ENCODE data around the gene CCDC63. TPM values are rescaled to one million over a fixed set of nuclear protein-coding genes. Genes with fewer than 3 reads are reported as not detected.
A peak's percentile ranks its signal among the peaks of the same experiment; 100 is the strongest.

Gene CCDC63
- total and polyA plus RNA-seq, 2 of the 13 experiments (the other 11 are each of a cell fraction or from before 2014, with no cell fraction given): not detected

GRCh38 chr12:110826592-110827200, 20.1 kb upstream of the CCDC63 start (continued):
- no peak for TF ChIP-seq PHF20 (CRISPR knock-in tag; IDR thresholded peaks at IDR 0.05)
- no peak for TF ChIP-seq KDM5A (IDR thresholded peaks at IDR 0.05; ENCODE audit: borderline replicate concordance, low read length)
- 0 out of 2 replicates have a peak, but pooled peaks have one; percentile 64 for TF ChIP-seq HBP1 (CRISPR knock-in tag; IDR thresholded peaks at IDR 0.05; ENCODE audit: low read depth)
- no peak for TF ChIP-seq ATF7 (IDR thresholded peaks at IDR 0.05)
- no peak for TF ChIP-seq ATF7 (CRISPR knock-in tag; IDR thresholded peaks at IDR 0.05)
- no peak for TF ChIP-seq REL (CRISPR knock-in tag; conservative IDR thresholded peaks at IDR 0.05)
- TF ChIP-seq ZNF724P (CRISPR knock-in tag; IDR thresholded peaks at IDR 0.05; ENCODE audit: borderline replicate concordance): no peak
- TF ChIP-seq WIZ (CRISPR knock-in tag; IDR thresholded peaks at IDR 0.05): no peak
- TF ChIP-seq NRL (CRISPR knock-in tag; IDR thresholded peaks at IDR 0.05; ENCODE audit: borderline replicate concordance): no peak
- peak; percentile 72; the same call in 1 of the 2 replicates for TF ChIP-seq CBX5 (CRISPR knock-in tag; IDR thresholded peaks at IDR 0.05; ENCODE audit: borderline replicate concordance)
- TF ChIP-seq KMT2B (CRISPR knock-in tag; IDR thresholded peaks at IDR 0.05): 0 out of 2 replicates have a peak, but pooled peaks have one; percentile 21
- TF ChIP-seq NR2F2 (IDR thresholded peaks at IDR 0.05; ENCODE audit: borderline replicate concordance, low read depth): no peak
- TF ChIP-seq ZBTB7A (CRISPR knock-in tag; IDR thresholded peaks at IDR 0.05): no peak
- no peak for TF ChIP-seq MXD3 (CRISPR knock-in tag; IDR thresholded peaks at IDR 0.05)
- TF ChIP-seq PRDM15 (CRISPR knock-in tag; IDR thresholded peaks at IDR 0.05): no peak
- TF ChIP-seq JDP2 (CRISPR knock-in tag; IDR thresholded peaks at IDR 0.05; ENCODE audit: borderline replicate concordance): no peak
- TF ChIP-seq ZNF431 (CRISPR knock-in tag; IDR thresholded peaks at IDR 0.05; ENCODE audit: borderline replicate concordance, low read depth): no peak
- no peak for TF ChIP-seq ZNF20 (CRISPR knock-in tag; IDR thresholded peaks at IDR 0.05)
- TF ChIP-seq FOXA1 (IDR thresholded peaks at IDR 0.05): no peak
- peak; percentile 16; the same call in 1 of the 2 replicates for TF ChIP-seq FOXA1 (CRISPR knock-in tag; IDR thresholded peaks at IDR 0.05)
- TF ChIP-seq MTF1 (CRISPR knock-in tag; IDR thresholded peaks at IDR 0.05): no peak
- TF ChIP-seq TFDP1 (CRISPR knock-in tag; IDR thresholded peaks at IDR 0.05; ENCODE audit: borderline replicate concordance): peak; percentile 39; the same call in 1 of the 2 replicates
- TF ChIP-seq MIER3 (CRISPR knock-in tag; IDR thresholded peaks at IDR 0.05; ENCODE audit: borderline replicate concordance): 0 out of 2 replicates have a peak, but pooled peaks have one; percentile 61
- TF ChIP-seq ZNF660 (CRISPR knock-in tag; IDR thresholded peaks at IDR 0.05; ENCODE audit: borderline replicate concordance, low read depth): no peak

Measured in HepG2 (cell line).